K562 (cell line): ENCODE results near the gene MUCL3. TPM values are rescaled to one million over a fixed set of nuclear protein-coding genes. Genes with fewer than 3 reads are reported as not detected.
A peak's percentile ranks its signal among the peaks of the same experiment; 100 is the strongest.

ENCODE experiments used
- ELF1 ChIP-seq: fragments of 200-800 bp; sonication (Bioruptor generic); IDR thresholded peaks from 2 replicates; pipeline ENCODE4 v1.6.1; 2016; ENCODE audit warnings: missing genetic modification characterization, missing compliant biosample characterization
- KDM1A ChIP-seq, 2 experiments: fragments of 450-650 bp; IDR thresholded peaks; 2 replicates each; pipeline ENCODE4 v1.6.1; 2016; ENCODE audit warnings: mild to moderate bottlenecking in 2 of 2
- NCOA6 ChIP-seq: fragments of 450-650 bp; IDR thresholded peaks from 2 replicates; pipeline ENCODE4 v1.6.1; 2017; ENCODE audit warnings: mild to moderate bottlenecking
- SP1 ChIP-seq: sonication (generic); formaldehyde crosslinking; IDR thresholded peaks from 2 replicates; pipeline ENCODE4 v1.8.1; 2022; ENCODE audit warnings: mild to moderate bottlenecking, missing genetic modification reagents
- TOE1 ChIP-seq, 2 experiments: fragments of 450-650 bp in 1 of 2; sonication (generic) in 1 of 2; formaldehyde crosslinking in 1 of 2; IDR thresholded peaks; 2 replicates each; pipeline versions ENCODE4 v1.7.1 to v1.8.0; 2016 to 2022; ENCODE audit warnings: borderline replicate concordance in 2 of 2, mild to moderate bottlenecking in 2 of 2, antibody characterized with exemption in 1 of 2, inconsistent platforms in 1 of 2, low read depth in 1 of 2, missing genetic modification reagents in 1 of 2, moderate library complexity in 1 of 2
- TRIM25 ChIP-seq: fragments of 450-650 bp; IDR thresholded peaks from 2 replicates; pipeline ENCODE4 v1.7.0; 2016; ENCODE audit warnings: borderline replicate concordance
- VEZF1 ChIP-seq: fragments of 200-800 bp; sonication (Bioruptor generic); IDR thresholded peaks from 2 replicates; pipeline ENCODE4 v1.6.1; 2017; ENCODE audit warnings: missing genetic modification characterization, missing compliant biosample characterization
- ZNF407 ChIP-seq: fragments of 450-650 bp; IDR thresholded peaks from 2 replicates; pipeline ENCODE4 v1.6.1; 2016; ENCODE audit warnings: low read depth
- ZNF764 ChIP-seq: fragments of 250-450 bp; sonication (Bioruptor Pico); IDR thresholded peaks from 2 replicates; pipeline ENCODE4 v1.4.0; 2020; ENCODE audit warnings: low read depth, mild to moderate bottlenecking, moderate library complexity
- polyA plus RNA-seq, 8 experiments: library from polyadenylated mRNA; depleted of rRNA in 4 of 8; stranded (reverse) in 5 of 8; unstranded in 3 of 8; fragments of >200 nt; fragmentation: Nextera tagmentation in 2 of 8; fragmentation: Illumina TruSeq in 1 of 8; extraction: Ambion mirVana in 2 of 8; extraction: Trizol in 1 of 8; gene quantifications; 2 replicates each; pipeline versions ENCODE4 v1.2.1 to v1.2.3, GENCODE V29; 2011 to 2014; ENCODE audit warnings: inconsistent platforms in 1 of 8, missing spikeins in 1 of 8
- total RNA-seq, 7 experiments: library from RNA; depleted of rRNA in 6 of 7; stranded (reverse); fragments of >200 nt in 6 of 7; fragmentation: Illumina TruSeq in 2 of 7; extraction: Trizol in 2 of 7; gene quantifications; 2 replicates each; pipeline versions ENCODE4 v1.2.1 to v1.2.3, GENCODE V29; 2011 to 2021; ENCODE audit warnings: low replicate concordance in 1 of 7

Gene MUCL3
- total and polyA plus RNA-seq, 9 of the 15 experiments (the other 6 are each of a cell fraction or from before 2014, with no cell fraction given): 0.07 TPM; not detected in 8

GRCh38 chr6:30902709-30903108 lies 38.1 kb upstream of the MUCL3 start (continued):
- TF ChIP-seq ZNF407: no peak
- TF ChIP-seq TOE1 (IDR thresholded peaks at IDR 0.05; ENCODE audit: borderline replicate concordance): no peak
- TF ChIP-seq TOE1 (CRISPR knock-in tag; IDR thresholded peaks at IDR 0.05; ENCODE audit: borderline replicate concordance, low read depth): no peak
- TF ChIP-seq ZNF764: no peak
- TF ChIP-seq SP1 (CRISPR knock-in tag): no peak
- no peak for TF ChIP-seq TRIM25
- 0 out of 2 replicates have a peak, but pooled peaks have one; percentile 26 for TF ChIP-seq ELF1 (tag)
- TF ChIP-seq VEZF1 (CRISPR knock-in tag): no peak
- peak; percentile 30 to 59; a peak in 3 of 4 replicates for TF ChIP-seq KDM1A (IDR thresholded peaks at IDR 0.05)
- no peak for TF ChIP-seq NCOA6
